Adrenal gland (tissue), 12 donors: ENCODE measurements around the gene C12orf57. TPM values are rescaled to one million over a fixed set of nuclear protein-coding genes. Genes with fewer than 3 reads are reported as not detected.

ENCODE experiments used
- DNase-seq, 7 donors: peaks; one replicate each; pipeline ENCODE4 v3.0.0-alpha.2; 2019 to 2020
- H3K27ac ChIP-seq, 5 donors: fragments of 200-600 bp; sonication (generic) in 4 of 5; 1 replicate in 3 of 5; 2 replicates in 2 of 5; pipeline versions ENCODE4 v1.5.1 to v1.8.0; 2016 to 2020; ENCODE audit warnings: mild to moderate bottlenecking in 1 of 5
- H3K27me3 ChIP-seq: fragments of 200-600 bp; 2 replicates; pipeline ENCODE4 v1.8.0; 2021
- H3K36me3 ChIP-seq, 2 donors: fragments of 200-600 bp; replicated peaks in 1 of 2; 1 replicate in 1 of 2; 2 replicates in 1 of 2; pipeline versions ENCODE4 v1.5.1 to v1.8.0; 2018 to 2022
- H3K4me1 ChIP-seq, 2 donors: fragments of 200-600 bp; replicated peaks in 1 of 2; 1 replicate in 1 of 2; 2 replicates in 1 of 2; pipeline versions ENCODE4 v1.5.1 to v1.8.0; 2018 to 2021
- H3K4me3 ChIP-seq, 4 donors: fragments of 200-600 bp; sonication (generic) in 3 of 4; one replicate each; pipeline ENCODE4 v1.5.1; 2016 to 2018
- H3K9me3 ChIP-seq, 3 donors: fragments of 200-600 bp; sonication (generic) in 1 of 3; replicated peaks in 1 of 3; 1 replicate in 2 of 3; 2 replicates in 1 of 3; pipeline versions ENCODE4 v1.5.1 to v1.8.0; 2016 to 2021
- CTCF ChIP-seq, 6 experiments: fragments of 450-650 bp in 4 of 6; fragments of 200-600 bp in 2 of 6; sonication (generic) in 1 of 6; IDR thresholded peaks; 1 replicate in 5 of 6; 2 replicates in 1 of 6; pipeline versions ENCODE4 v1.5.1 to v1.8.0; 2016 to 2021; ENCODE audit warnings: antibody characterized with exemption in 6 of 6, mild to moderate bottlenecking in 2 of 6, moderate library complexity in 1 of 6
- POLR2A ChIP-seq, 2 donors: fragments of 450-650 bp; IDR thresholded peaks; one replicate each; pipeline ENCODE4 v1.6.1; 2017; ENCODE audit warnings: antibody characterized with exemption in 2 of 2, mild to moderate bottlenecking in 2 of 2, moderate library complexity in 1 of 2
- WGBS, 4 donors: extraction: QIAGEN DNeasy Blood & Tissue Kit in 2 of 4; methylation state at CpG; one replicate each; pipeline versions ENCODE4 v1.1.5 to v1.1.7; 2013 to 2017; 5-methylcytosine and 5-hydroxymethylcytosine counted together
- intact Hi-C, 2 donors: fragments of 100-400 bp; cut with DNase I; formaldehyde crosslinking; loops; one replicate each; pipeline versions ENCODE4 v1.14.1 to v1.15.0; 2022 to 2023
- polyA plus RNA-seq, 3 donors: library from polyadenylated mRNA; stranded (reverse); fragments of 200-250 nt in 2 of 3; fragments of 350-450 nt in 1 of 3; fragmentation: Illumina TruSeq in 1 of 3; extraction: RNeasy Lipid Tissue Mini Kit (QIAGEN cat#74804) in 1 of 3; gene quantifications; one replicate each; pipeline ENCODE4 v1.2.3, GENCODE V29; 2013 to 2014
- total RNA-seq, 9 donors: library from RNA; depleted of rRNA in 4 of 9; stranded (reverse); fragments of >200 nt in 4 of 9; fragments of 120-200 nt in 1 of 9; fragmentation: NEBNext Ultra II Directional in 1 of 9; extraction: Animal tissue kit (Norgen Biotek cat#: 25700) in 1 of 9; gene quantifications; one replicate each; pipeline versions ENCODE4 v1.1.0 to v1.2.4, GENCODE V29; 2013 to 2023
- donor health status: healthy with polysubstance abuse.
- donor health status: Bipolar disorder and iron deficiency.
- donor health status: DM: yes; HTN: yes; CAD: no.
- donor health status: DM: no; HTN: no; CAD: no.
- donor health status: DM: no; HTN: no; CAD: no.
- donor health status: DM: yes; HTN: yes; CAD: no.

Gene C12orf57
- total and polyA plus RNA-seq, 12 donors, result 58.4 to 505 (median 277) TPM

GRCh38 chr12:6964605-6965025 is 20.8 kb downstream of the C12orf57 start:
- 64 to 79% (median 68%) methylated on average over 5 to 8 of the region's 8 CpGs for WGBS, 4 donors
- no peaks in the 10 kb centered on the region for H3K27me3 ChIP-seq
- no peaks in the 10 kb centered on the region for H3K9me3 ChIP-seq
- H3K4me3 ChIP-seq, result no peak overlapping the region
- no peak for DNase-seq
- intact Hi-C loops, result loop anchor here in 1 of 2 donors (10.0 kb wide), 1 partner anchor 150 kb away; no protein-coding TSS in a partner anchor
- H3K27ac ChIP-seq, result peak overlapping the region in 4 of 5 donors; percentile 70 to 93 (median 87)
- no peak for TF ChIP-seq CTCF (IDR thresholded peaks at IDR 0.05)
- no peak for TF ChIP-seq POLR2A (IDR thresholded peaks at IDR 0.05)
- H3K4me1 ChIP-seq, result peaks cover 35 to 45% of the 10 kb centered on the region in 2 donors
- peaks cover 0 to 35% of the 10 kb centered on the region in 2 donors for H3K36me3 ChIP-seq

- WGBS, 4 donors, result 13 to 17% (median 15%) methylated on average over 12 of the region's 12 CpGs
- peak; percentile 91 to 97 (median 96) for TF ChIP-seq CTCF (IDR thresholded peaks at IDR 0.05)
- peak in 1 of 2 donors; percentile 71 for TF ChIP-seq POLR2A (IDR thresholded peaks at IDR 0.05)
- intact Hi-C loops, result loop anchor here in 1 of 2 donors (10.0 kb wide), 1 partner anchor 150 kb away; no protein-coding TSS in a partner anchor
- Histone ChIP-seq H3K4me1 (peaks cover 39 to 42% of the 10 kb centered on the region in 2 donors), H3K4me3 (no peak overlapping the region), H3K36me3 (peaks cover 0 to 35% of the 10 kb centered on the region in 2 donors), H3K27ac (peak overlapping the region; percentile 70 to 93 (median 86)), H3K9me3 (no peaks in the 10 kb centered on the region), H3K27me3 (no peaks in the 10 kb centered on the region)
- peak; percentile 93 to 95 (median 94) for DNase-seq
Measured at GRCh38 chr12:6965026-6965661, 21.3 kb downstream of the C12orf57 start.

- Histone ChIP-seq H3K27ac (peak overlapping the region; percentile 70 to 93 (median 86)), H3K4me1 (peaks cover 36 to 39% of the 10 kb centered on the region in 2 donors), H3K9me3 (no peaks in the 10 kb centered on the region), H3K27me3 (no peaks in the 10 kb centered on the region), H3K4me3 (no peak overlapping the region), H3K36me3 (peaks cover 0 to 35% of the 10 kb centered on the region in 2 donors)
- TF ChIP-seq POLR2A (IDR thresholded peaks at IDR 0.05), result no peak
- no peak for TF ChIP-seq CTCF (IDR thresholded peaks at IDR 0.05)
- 61 to 74% (median 70%) methylated on average over 4 of the region's 4 CpGs for WGBS, 4 donors
- intact Hi-C loops, result loop anchor here in 1 of 2 donors (10.0 kb wide), 1 partner anchor 149 kb away; no protein-coding TSS in a partner anchor
- DNase-seq, result no peak
Measured at GRCh38 chr12:6965714-6966113, 21.9 kb downstream of the C12orf57 start.

- no peak for DNase-seq
- TF ChIP-seq CTCF (IDR thresholded peaks at IDR 0.05) (no peak), POLR2A (IDR thresholded peaks at IDR 0.05) (no peak)
- H3K27ac ChIP-seq, result peak overlapping the region in 3 of 5 donors; percentile 56 to 88 (median 86)
- peaks cover 0 to 35% of the 10 kb centered on the region in 2 donors for H3K36me3 ChIP-seq
- no peaks in the 10 kb centered on the region for H3K27me3 ChIP-seq
- intact Hi-C loops, result loop anchor here in 1 of 2 donors (10.0 kb wide), 1 partner anchor 148 kb away; no protein-coding TSS in a partner anchor
- 60 to 80% (median 70%) methylated on average over 7 of the region's 7 CpGs for WGBS, 4 donors
- H3K9me3 ChIP-seq, result no peaks in the 10 kb centered on the region
- peaks cover 31 to 34% of the 10 kb centered on the region in 2 donors for H3K4me1 ChIP-seq
- no peak overlapping the region for H3K4me3 ChIP-seq
Measured at GRCh38 chr12:6966351-6966750, 22.5 kb downstream of the C12orf57 start.
